Spleen (tissue), 11 donors: ENCODE data around the gene QKI. TPM values are rescaled to one million over a fixed set of nuclear protein-coding genes. Genes with fewer than 3 reads are reported as not detected.

Experiments used
- DNase-seq: peaks from one replicate; pipeline ENCODE4 v3.0.0-alpha.2; 2020
- H3K27ac ChIP-seq, 8 donors: fragments of 200-600 bp; sonication (generic) in 7 of 8; 1 replicate in 4 of 8; 2 replicates in 4 of 8; pipeline versions ENCODE4 v1.5.0 to v1.8.0; 2016 to 2021; ENCODE audit warnings: inconsistent platforms in 4 of 8, mild to moderate bottlenecking in 4 of 8, moderate library complexity in 1 of 8
- H3K27me3 ChIP-seq, 7 donors: fragments of 200-600 bp; sonication (generic) in 6 of 7; replicated peaks in 1 of 7; 1 replicate in 4 of 7; 2 replicates in 3 of 7; pipeline versions ENCODE4 v1.5.0 to v1.8.0; 2016 to 2021; ENCODE audit warnings: inconsistent platforms in 3 of 7, mild to moderate bottlenecking in 1 of 7
- H3K36me3 ChIP-seq, 6 donors: fragments of 200-600 bp; sonication (generic) in 5 of 6; 1 replicate in 4 of 6; 2 replicates in 2 of 6; pipeline versions ENCODE4 v1.5.0 to v1.8.0; 2016 to 2021; ENCODE audit warnings: inconsistent platforms in 2 of 6
- H3K4me1 ChIP-seq, 6 donors: fragments of 200-600 bp; sonication (generic) in 5 of 6; 1 replicate in 3 of 6; 2 replicates in 3 of 6; pipeline versions ENCODE4 v1.5.0 to v1.8.0; 2016 to 2021; ENCODE audit warnings: inconsistent platforms in 3 of 6
- H3K4me3 ChIP-seq, 8 donors: fragments of 200-600 bp; sonication (generic) in 7 of 8; 1 replicate in 4 of 8; 2 replicates in 4 of 8; pipeline versions ENCODE4 v1.5.0 to v1.8.0; 2016 to 2021; ENCODE audit warnings: inconsistent platforms in 4 of 8, mild to moderate bottlenecking in 4 of 8, moderate library complexity in 2 of 8
- H3K9me3 ChIP-seq, 8 donors: fragments of 200-600 bp; sonication (generic) in 7 of 8; 1 replicate in 4 of 8; 2 replicates in 4 of 8; pipeline versions ENCODE4 v1.5.0 to v1.8.0; 2016 to 2021; ENCODE audit warnings: inconsistent platforms in 4 of 8
- CTCF ChIP-seq, 11 experiments: fragments of 200-600 bp in 7 of 11; fragments of 450-650 bp in 4 of 11; sonication (generic) in 4 of 11; IDR thresholded peaks in 8 of 11; conservative IDR thresholded peaks in 3 of 11; 1 replicate in 7 of 11; 2 replicates in 4 of 11; pipeline versions ENCODE4 v1.4.0 to v1.8.0; 2016 to 2021; ENCODE audit warnings: antibody characterized with exemption in 11 of 11, inconsistent platforms in 4 of 11, mild to moderate bottlenecking in 1 of 11
- POLR2A ChIP-seq, 3 donors: fragments of 450-650 bp; IDR thresholded peaks; one replicate each; pipeline ENCODE4 v1.5.1; 2017; ENCODE audit warnings: antibody characterized with exemption in 3 of 3, mild to moderate bottlenecking in 1 of 3
- POLR2AphosphoS5 ChIP-seq, 3 donors: sonication (generic); formaldehyde crosslinking; IDR thresholded peaks; one replicate each; pipeline ENCODE4 v1.5.1; 2017; ENCODE audit warnings: antibody characterized with exemption in 3 of 3
- WGBS, 5 donors: extraction: QIAGEN DNeasy Blood & Tissue Kit in 3 of 5; methylation state at CpG; one replicate each; pipeline versions ENCODE4 v1.1.5 to v1.1.7; 2013 to 2018; 5-methylcytosine and 5-hydroxymethylcytosine counted together
- intact Hi-C: fragments of 100-400 bp; cut with DNase I; formaldehyde crosslinking; loops from one replicate; pipeline ENCODE4 v1.15.0; 2023; ENCODE audit warnings: low total_unique reads
- polyA plus RNA-seq, 3 donors: library from polyadenylated mRNA; stranded (reverse); fragments of 200-250 nt; gene quantifications; one replicate each; pipeline ENCODE4 v1.2.1, GENCODE V29; 2013
- total RNA-seq, 7 donors: library from RNA; depleted of rRNA in 3 of 7; stranded (reverse); fragments of >200 nt in 3 of 7; fragmentation: NEBNext Ultra II Directional in 4 of 7; extraction: Animal tissue kit (Norgen Biotek cat#: 25700) in 4 of 7; gene quantifications; one replicate each; pipeline versions ENCODE4 v1.1.0 to v1.2.1, GENCODE V29; 2016 to 2021
- donor health status: healthy with polysubstance abuse.
- donor health status: DM: no; HTN: no; CAD: no; lungs with moderate emphysema.
- donor health status: DM: no; HTN: no; CAD: no.
- donor health status: Bipolar disorder and iron deficiency.
- donor health status: healthy.
- donor health status: DM: no; HTN: no; CAD: no.
- donor health status: DM: yes; HTN: yes; CAD: no.

QKI gene
- total and polyA plus RNA-seq, 10 donors, result 11.3 to 217 (median 180) TPM

GRCh38 chr6:163516908-163517307 is 102.4 kb downstream of the QKI start:
- TF ChIP-seq POLR2AphosphoS5 (IDR thresholded peaks at IDR 0.05) (no peak), CTCF (IDR thresholded peaks at IDR 0.05 in 8 of 11, conservative IDR thresholded peaks at IDR 0.05 in 3 of 11) (no peak), POLR2A (IDR thresholded peaks at IDR 0.05) (no peak)
- intact Hi-C loops, result no loop called here
- Histone ChIP-seq H3K27ac (no peak overlapping the region), H3K27me3 (no peaks in the 10 kb centered on the region), H3K36me3 (no peaks in the 10 kb centered on the region), H3K9me3 (no peaks in the 10 kb centered on the region), H3K4me3 (no peak overlapping the region), H3K4me1 (peaks cover 3 to 49% (median 34%) of the 10 kb centered on the region in 6 donors)
- no peak for DNase-seq

DNA sequence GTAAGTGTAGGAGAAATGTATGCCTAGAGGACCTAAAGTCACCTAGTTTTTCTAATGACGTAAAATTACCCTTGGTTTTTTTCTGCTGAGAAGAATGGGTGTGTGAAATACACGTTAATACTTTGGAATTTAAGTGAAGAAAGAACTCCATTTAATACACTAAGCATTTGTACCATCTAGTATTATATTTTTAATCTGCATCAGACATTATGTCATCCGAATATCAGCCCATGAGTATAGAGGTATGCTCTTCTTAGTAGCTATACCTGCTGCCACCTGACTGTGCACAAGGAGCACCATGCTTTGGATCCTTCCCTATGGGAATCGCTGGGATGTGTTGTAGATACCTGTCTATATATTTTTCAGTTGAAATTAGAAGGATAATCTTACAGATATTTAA is 106.4 kb downstream of the QKI start:
- 92 to 99% (median 95%) methylated on average over 4 of the region's 4 CpGs for WGBS, 5 donors

GRCh38 chr6:163522033-163522432 is 107.5 kb downstream of the QKI start:
- H3K4me3 ChIP-seq, result no peak overlapping the region
- no peaks in the 10 kb centered on the region for H3K9me3 ChIP-seq
- peaks cover 20 to 86% (median 58%) of the 10 kb centered on the region in 6 donors for H3K4me1 ChIP-seq
- TF ChIP-seq POLR2A (IDR thresholded peaks at IDR 0.05) (no peak), CTCF (IDR thresholded peaks at IDR 0.05 in 8 of 11, conservative IDR thresholded peaks at IDR 0.05 in 3 of 11) (no peak), POLR2AphosphoS5 (IDR thresholded peaks at IDR 0.05) (no peak)
- no peaks in the 10 kb centered on the region for H3K27me3 ChIP-seq
- 76 to 93% (median 80%) methylated on average over 1 of the region's 1 CpG for WGBS, 5 donors
- intact Hi-C loops, result no loop called here
- H3K27ac ChIP-seq, result peak overlapping the region in 1 of 8 donors; percentile 13
- no peak for DNase-seq
- peaks cover 0 to 6% (median 0%) of the 10 kb centered on the region in 6 donors for H3K36me3 ChIP-seq

More for the DNA sequence above, 106.4 kb downstream of the QKI start:
- H3K4me1 ChIP-seq, result peaks cover 20 to 77% (median 48%) of the 10 kb centered on the region in 6 donors
- no peak overlapping the region for H3K27ac ChIP-seq
- H3K36me3 ChIP-seq, result peaks cover 0 to 6% (median 0%) of the 10 kb centered on the region in 6 donors
- H3K4me3 ChIP-seq, result no peak overlapping the region
- intact Hi-C loops, result no loop called here
- no peaks in the 10 kb centered on the region for H3K9me3 ChIP-seq
- no peaks in the 10 kb centered on the region for H3K27me3 ChIP-seq
- DNase-seq, result no peak
- TF ChIP-seq CTCF (IDR thresholded peaks at IDR 0.05 in 8 of 11, conservative IDR thresholded peaks at IDR 0.05 in 3 of 11) (no peak), POLR2A (IDR thresholded peaks at IDR 0.05) (no peak), POLR2AphosphoS5 (IDR thresholded peaks at IDR 0.05) (no peak)

- Histone ChIP-seq H3K27me3 (no peaks in the 10 kb centered on the region), H3K4me1 (peaks cover 23 to 87% (median 62%) of the 10 kb centered on the region in 6 donors), H3K27ac (no peak overlapping the region), H3K36me3 (peaks cover 0 to 6% (median 0%) of the 10 kb centered on the region in 6 donors), H3K4me3 (no peak overlapping the region), H3K9me3 (no peaks in the 10 kb centered on the region)
- DNase-seq, result no peak
- intact Hi-C loops, result no loop called here
- TF ChIP-seq POLR2A (IDR thresholded peaks at IDR 0.05), result no peak
These were observed 111.4 kb downstream of the QKI start for GRCh38 chr6:163525926-163526325.

DNA sequence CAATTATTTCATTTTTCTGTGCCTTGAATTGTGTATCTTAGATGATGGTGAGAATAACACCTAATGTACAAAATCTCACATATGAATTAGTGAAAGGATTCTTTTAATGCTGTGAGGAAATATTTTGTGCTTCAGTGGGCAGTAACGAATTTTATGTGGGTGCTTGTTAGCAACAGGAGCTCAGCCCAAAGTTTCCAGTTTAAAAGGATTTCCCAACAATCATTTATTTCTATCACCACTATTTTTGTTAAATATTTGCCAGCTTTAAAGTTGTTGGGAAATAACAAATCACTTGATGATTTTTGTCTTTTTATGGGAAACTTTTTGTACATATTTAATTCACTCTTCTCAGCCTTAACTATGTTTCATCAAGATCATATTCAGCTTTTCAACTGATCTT is 111.8 kb downstream of the QKI start:
- Histone ChIP-seq H3K36me3 (peaks cover 0 to 6% (median 0%) of the 10 kb centered on the region in 6 donors), H3K4me1 (peaks cover 28 to 87% (median 64%) of the 10 kb centered on the region in 6 donors), H3K9me3 (no peaks in the 10 kb centered on the region), H3K27ac (no peak overlapping the region), H3K4me3 (no peak overlapping the region), H3K27me3 (no peaks in the 10 kb centered on the region)
- no peak for DNase-seq
- WGBS, 5 donors, result 67 to 77% (median 68%) methylated on average over 1 of the region's 1 CpG
- TF ChIP-seq POLR2AphosphoS5 (IDR thresholded peaks at IDR 0.05), result no peak
- TF ChIP-seq CTCF (IDR thresholded peaks at IDR 0.05 in 8 of 11, conservative IDR thresholded peaks at IDR 0.05 in 3 of 11), result no peak
- intact Hi-C loops, result no loop called here
